GM23248 (cell line): ENCODE results near the gene NHLRC1. TPM values are rescaled to one million over a fixed set of nuclear protein-coding genes. Genes with fewer than 3 reads are reported as not detected.
"Not testable (repeated sequence)": the region's sequence is repeated elsewhere in the genome, so short reads cannot be mapped to it uniquely, and the experiment has no call there.

ENCODE experiments used
- DNase-seq: peaks from one replicate; pipeline ENCODE4 v3.0.0-alpha.2; 2015
- H2AFZ ChIP-seq: fragments of 200-600 bp; sonication (generic); 2 replicates; pipeline ENCODE4 v1.6.1; 2016; ENCODE audit warnings: antibody characterized with exemption
- H3F3A ChIP-seq: fragments of 200-600 bp; sonication (generic); 2 replicates; pipeline ENCODE4 v1.6.1; 2016; ENCODE audit warnings: mild to moderate bottlenecking, antibody characterized with exemption, mixed run types; ENCODE audit not compliant: insufficient read depth
- H3K27ac ChIP-seq: fragments of 200-600 bp; sonication (generic); 2 replicates; pipeline ENCODE4 v1.5.1; 2016; ENCODE audit warnings: mild to moderate bottlenecking
- H3K27me3 ChIP-seq: fragments of 200-600 bp; sonication (generic); replicated peaks from 2 replicates; pipeline ENCODE4 v1.6.1; 2016; ENCODE audit warnings: mild to moderate bottlenecking; ENCODE audit not compliant: insufficient read depth
- H3K36me3 ChIP-seq: fragments of 200-600 bp; sonication (generic); 2 replicates; pipeline ENCODE4 v1.6.1; 2016; ENCODE audit warnings: low read depth, mild to moderate bottlenecking
- H3K4me1 ChIP-seq: fragments of 200-600 bp; sonication (generic); 2 replicates; pipeline ENCODE4 v1.6.1; 2016; ENCODE audit warnings: mild to moderate bottlenecking; ENCODE audit not compliant: insufficient read depth
- H3K4me2 ChIP-seq: fragments of 200-600 bp; sonication (generic); one replicate; pipeline ENCODE4 v1.6.1; 2016; ENCODE audit warnings: mild to moderate bottlenecking; ENCODE audit not compliant: unreplicated experiment
- H3K4me3 ChIP-seq: fragments of 200-600 bp; sonication (generic); 2 replicates; pipeline ENCODE4 v1.5.1; 2016; ENCODE audit warnings: mild to moderate bottlenecking
- H3K79me2 ChIP-seq: fragments of 200-600 bp; sonication (generic); 2 replicates; pipeline ENCODE4 v1.6.1; 2016; ENCODE audit warnings: mild to moderate bottlenecking; ENCODE audit not compliant: insufficient read depth
- H3K9ac ChIP-seq: fragments of 200-600 bp; sonication (generic); 2 replicates; pipeline ENCODE4 v1.6.1; 2016; ENCODE audit warnings: mild to moderate bottlenecking
- H3K9me2 ChIP-seq: fragments of 200-600 bp; sonication (generic); 2 replicates; pipeline ENCODE4 v1.6.1; 2016; ENCODE audit warnings: mixed run types, mild to moderate bottlenecking, moderate library complexity; ENCODE audit not compliant: insufficient read depth
- H3K9me3 ChIP-seq: fragments of 200-600 bp; sonication (generic); one replicate; pipeline ENCODE4 v1.6.1; 2017; ENCODE audit warnings: low read depth
- H4K20me1 ChIP-seq: fragments of 200-600 bp; sonication (generic); 2 replicates; pipeline ENCODE4 v1.6.0; 2016; ENCODE audit not compliant: insufficient read depth
- EZH2 ChIP-seq: fragments of 200-600 bp; sonication (generic); IDR thresholded peaks from 2 replicates; pipeline ENCODE4 v1.6.1; 2018; ENCODE audit warnings: antibody characterized with exemption, mild to moderate bottlenecking; ENCODE audit not compliant: insufficient read depth, poor library complexity, severe bottlenecking
- EZH2phosphoT487 ChIP-seq: fragments of 200-600 bp; sonication (generic); IDR thresholded peaks from 2 replicates; pipeline ENCODE4 v1.6.1; 2018; ENCODE audit warnings: antibody characterized with exemption, moderate library complexity, mild to moderate bottlenecking, low read depth; ENCODE audit not compliant: insufficient read depth
- WGBS, 2 experiments: methylation state at CpG; one replicate each; pipeline ENCODE4 v1.1.6; 2015 to 2017; ENCODE audit warnings: low lambda C conversion rate in 2 of 2, low coverage in 1 of 2; ENCODE audit errors: missing lambda C conversion rate in 2 of 2; 5-methylcytosine and 5-hydroxymethylcytosine counted together
- in situ Hi-C: fragments of 300-500 bp; cut with MboI; formaldehyde crosslinking; loops from 2 replicates; pipeline ENCODE4 v1.15.0; 2020
- polyA plus RNA-seq: library from polyadenylated mRNA; unstranded; fragments of >200 nt; fragmentation: Nextera tagmentation; extraction: Ambion mirVana; gene quantifications from 2 replicates; pipeline ENCODE4 v1.2.1, GENCODE V29; 2016
- total RNA-seq: library from RNA; depleted of rRNA; stranded (reverse); fragments of >200 nt; shearing (Covaris generic); gene quantifications from 2 replicates; pipeline ENCODE4 v1.2.3, GENCODE V29; 2014

The NHLRC1 gene
- total and polyA plus RNA-seq, 2 experiments from 2014 or later = 2.5 to 3.1 TPM

- Histone ChIP-seq H3K4me3 (no peak overlapping the region), H4K20me1 (no peaks in the 10 kb centered on the region), H3K79me2 (peaks cover 25% of the 10 kb centered on the region), H3K27me3 (no peaks in the 10 kb centered on the region), H3K36me3 (no peaks in the 10 kb centered on the region), H2AFZ (no peak overlapping the region), H3K4me1 (peaks cover 39% of the 10 kb centered on the region), H3K4me2 (no peak overlapping the region), H3K9me2 (no peaks in the 10 kb centered on the region), H3K27ac (no peak overlapping the region), H3K9me3 (no peaks in the 10 kb centered on the region), H3K9ac (no peak overlapping the region), H3F3A (peaks cover 29% of the 10 kb centered on the region)
- DNase-seq = no peak
- 61 to 63% methylated on average over 3 of the region's 3 CpGs for WGBS, 2 experiments
- in situ Hi-C loops = no loop called here
- TF ChIP-seq EZH2 (no peak), EZH2phosphoT487 (no peak)
Observed at GRCh38 chr6:18151801-18152200, 29.3 kb upstream of the NHLRC1 start.

- H3K4me1 ChIP-seq = peaks cover 43% of the 10 kb centered on the region
- 83 to 84% methylated on average over 3 of the region's 3 CpGs for WGBS, 2 experiments
- H2AFZ ChIP-seq, H3K9me2 ChIP-seq, in situ Hi-C loops, H3K36me3 ChIP-seq, H3K27me3 ChIP-seq, H3K4me2 ChIP-seq, H3K27ac ChIP-seq, H3K4me3 ChIP-seq, H3K9ac ChIP-seq, H3K9me3 ChIP-seq, DNase-seq, H4K20me1 ChIP-seq: not testable (repeated sequence)
- peaks cover 22% of the 10 kb centered on the region for H3K79me2 ChIP-seq
- H3F3A ChIP-seq = peaks cover 29% of the 10 kb centered on the region
Observed at GRCh38 chr6:18151391-18151790, 28.9 kb upstream of the NHLRC1 start.

- Histone ChIP-seq H3K79me2 (peaks cover 4% of the 10 kb centered on the region), H3K9ac (peak overlapping the region; percentile 49), H3K27me3 (no peaks in the 10 kb centered on the region), H3K9me2 (no peaks in the 10 kb centered on the region), H3F3A (peaks cover 28% of the 10 kb centered on the region), H3K4me1 (peaks cover 36% of the 10 kb centered on the region), H3K36me3 (peaks cover 1% of the 10 kb centered on the region; the same call in 1 of the 2 replicates), H2AFZ (no peak overlapping the region), H4K20me1 (no peaks in the 10 kb centered on the region), H3K9me3 (no peaks in the 10 kb centered on the region), H3K27ac (peak overlapping the region; percentile 83), H3K4me2 (peak overlapping the region; percentile 50), H3K4me3 (0 out of 2 replicates have a peak overlapping the region, but pooled peaks have one; percentile 4)
- peak; percentile 92 for DNase-seq
- TF ChIP-seq EZH2phosphoT487 (peak; percentile 79; the same call in 1 of the 2 replicates), EZH2 (no peak)
- WGBS, 2 experiments = 56 to 58% methylated on average over 5 of the region's 5 CpGs
- in situ Hi-C loops = no loop called here
Observed at GRCh38 chr6:18148304-18149025, 26.0 kb upstream of the NHLRC1 start.

GRCh38 chr6:18147616-18148015, 25.1 kb upstream of the NHLRC1 start:
- TF ChIP-seq EZH2phosphoT487 (no peak), EZH2 (no peak)
- no peak for DNase-seq
- Histone ChIP-seq H4K20me1 (no peaks in the 10 kb centered on the region), H3K27ac (peak overlapping the region; percentile 83), H3K9me3 (no peaks in the 10 kb centered on the region), H3K36me3 (peaks cover 10% of the 10 kb centered on the region; the same call in 1 of the 2 replicates), H3K9ac (peak overlapping the region; percentile 49), H3K4me1 (peaks cover 29% of the 10 kb centered on the region), H3K4me3 (no peak overlapping the region), H2AFZ (no peak overlapping the region), H3F3A (peaks cover 23% of the 10 kb centered on the region), H3K9me2 (no peaks in the 10 kb centered on the region), H3K4me2 (peak overlapping the region; percentile 50), H3K79me2 (no peaks in the 10 kb centered on the region), H3K27me3 (no peaks in the 10 kb centered on the region)
- in situ Hi-C loops = no loop called here
- WGBS, 2 experiments = 96 to 98% methylated on average over 2 of the region's 2 CpGs
